Smooth muscle cell (in vitro differentiated cells): Measurements from ENCODE around the gene SPTLC2. TPM values are rescaled to one million over a fixed set of nuclear protein-coding genes. Genes with fewer than 3 reads are reported as not detected.

Experiments used
- DNase-seq: peaks from one replicate; lab custom pipeline; 2025; ENCODE audit not compliant: unreplicated experiment; lab: John Stamatoyannopoulos, UW
- H2AFZ ChIP-seq: fragments of 200-600 bp; sonication (generic); 2 replicates; pipeline ENCODE4 v1.6.0; 2016; ENCODE audit warnings: antibody characterized with exemption, low read depth, mild to moderate bottlenecking
- H3F3A ChIP-seq: fragments of 200-600 bp; sonication (generic); 2 replicates; pipeline ENCODE4 v1.6.0; 2017; ENCODE audit warnings: antibody characterized with exemption, low read depth
- H3K27ac ChIP-seq: fragments of 200-600 bp; sonication (generic); 2 replicates; pipeline ENCODE4 v1.5.1; 2016; ENCODE audit warnings: low read depth, mild to moderate bottlenecking
- H3K27me3 ChIP-seq: fragments of 200-600 bp; sonication (generic); 2 replicates; pipeline ENCODE4 v1.6.1; 2016; ENCODE audit warnings: low read depth, mild to moderate bottlenecking
- H3K36me3 ChIP-seq: fragments of 200-600 bp; sonication (generic); 2 replicates; pipeline ENCODE4 v1.5.1; 2016; ENCODE audit warnings: low read depth
- H3K4me1 ChIP-seq: fragments of 200-600 bp; sonication (generic); 2 replicates; pipeline ENCODE4 v1.5.1; 2016; ENCODE audit warnings: low read depth
- H3K4me2 ChIP-seq: fragments of 200-600 bp; sonication (generic); 2 replicates; pipeline ENCODE4 v1.6.0; 2016; ENCODE audit warnings: mild to moderate bottlenecking
- H3K4me3 ChIP-seq: fragments of 200-600 bp; sonication (generic); 2 replicates; pipeline ENCODE4 v1.5.1; 2016; ENCODE audit warnings: mild to moderate bottlenecking
- H3K79me2 ChIP-seq: fragments of 200-600 bp; sonication (generic); 2 replicates; pipeline ENCODE4 v1.6.0; 2016; ENCODE audit warnings: low read depth, mild to moderate bottlenecking
- H3K9ac ChIP-seq: fragments of 200-600 bp; sonication (generic); 2 replicates; pipeline ENCODE4 v1.6.0; 2016; ENCODE audit warnings: low read depth
- H3K9me3 ChIP-seq: fragments of 200-600 bp; sonication (generic); replicated peaks from 2 replicates; pipeline ENCODE4 v1.5.1; 2016; ENCODE audit warnings: low read depth
- H4K20me1 ChIP-seq: fragments of 200-600 bp; sonication (generic); 2 replicates; pipeline ENCODE4 v1.6.0; 2016; ENCODE audit warnings: low read depth
- CTCF ChIP-seq: fragments of 200-600 bp; sonication (generic); IDR thresholded peaks from 2 replicates; pipeline ENCODE4 v1.5.1; 2017; ENCODE audit warnings: borderline replicate concordance, mild to moderate bottlenecking, antibody characterized with exemption; ENCODE audit not compliant: insufficient read depth, poor library complexity, severe bottlenecking
- WGBS: methylation state at CpG from one replicate; pipeline ENCODE4 v1.1.7; 2016; ENCODE audit warnings: low lambda C conversion rate; 5-methylcytosine and 5-hydroxymethylcytosine counted together
- polyA plus RNA-seq: library from polyadenylated mRNA; unstranded; fragments of >200 nt; fragmentation: Nextera tagmentation; extraction: Ambion mirVana; gene quantifications from 2 replicates; pipeline ENCODE4 v1.2.1, GENCODE V29; 2016
- total RNA-seq: library from RNA; depleted of rRNA; stranded (reverse); fragments of >200 nt; gene quantifications from 2 replicates; pipeline ENCODE4 v1.2.3, GENCODE V29; 2014

SPTLC2 gene
- total and polyA plus RNA-seq, 2 experiments from 2014 or later, result 23.4 to 24.8 TPM

DNA sequence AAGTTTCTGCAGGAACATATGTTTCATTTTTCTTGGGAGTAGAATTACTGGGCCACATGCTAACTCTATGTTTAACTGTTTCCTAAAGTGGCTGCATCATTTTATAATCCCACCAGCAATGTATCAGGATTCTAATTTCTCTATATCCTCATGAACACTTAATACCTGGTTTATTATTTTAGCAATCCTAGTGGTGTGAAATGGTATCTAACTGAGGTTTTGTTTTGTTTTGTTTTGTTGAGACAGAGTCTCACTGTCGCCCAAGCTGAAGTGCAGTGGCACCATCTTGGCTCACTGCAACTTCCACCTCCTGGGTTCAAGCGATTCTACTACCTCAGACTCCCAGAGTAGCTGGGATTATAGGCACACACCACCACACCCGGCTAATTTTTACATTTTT lies 6.5 kb downstream of the SPTLC2 start:
- WGBS, result 98% methylated on average over 3 of the region's 3 CpGs
- Histone ChIP-seq H3F3A (peaks cover 4% of the 10 kb centered on the region), H3K9me3 (no peaks in the 10 kb centered on the region), H3K27ac (no peak overlapping the region), H3K4me3 (no peak overlapping the region), H3K4me2 (no peak overlapping the region), H3K27me3 (no peaks in the 10 kb centered on the region), H3K79me2 (peaks cover 99% of the 10 kb centered on the region), H3K9ac (no peak overlapping the region), H3K4me1 (peaks cover 12% of the 10 kb centered on the region), H2AFZ (no peak overlapping the region), H3K36me3 (no peaks in the 10 kb centered on the region), H4K20me1 (peaks cover 95% of the 10 kb centered on the region)
- DNase-seq, result no peak
- peak; percentile 6 for TF ChIP-seq CTCF

DNA sequence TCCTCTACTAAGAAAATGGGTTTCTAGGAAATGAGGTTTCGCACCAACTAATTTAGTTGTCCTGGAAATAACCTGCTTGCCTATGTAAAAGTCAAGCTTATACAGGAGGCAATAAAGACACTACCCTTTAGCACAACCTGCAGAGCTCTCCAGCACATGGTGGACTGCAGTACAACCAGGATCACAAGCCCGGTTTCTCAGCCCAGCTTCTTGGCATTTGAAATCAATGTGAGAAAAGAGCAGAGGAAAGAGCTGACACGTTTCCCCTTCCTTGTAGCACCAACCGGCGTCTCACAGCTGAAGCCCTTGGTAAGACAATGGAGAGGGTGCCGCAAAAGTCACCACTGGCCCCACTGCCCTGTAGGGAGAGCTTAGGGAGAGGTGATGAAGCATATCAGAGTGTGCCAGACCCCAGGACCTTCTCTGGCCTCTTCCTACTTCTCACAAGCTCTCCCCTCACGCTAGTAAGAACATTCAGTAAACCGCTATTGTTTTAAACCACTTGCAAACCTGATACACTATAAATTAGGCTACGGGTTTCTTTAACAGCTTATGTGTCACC lies 8.6 kb downstream of the SPTLC2 start:
- no peaks in the 10 kb centered on the region for H3K36me3 ChIP-seq

GRCh38 chr14:77605392-77605972 lies 11.0 kb downstream of the SPTLC2 start:
- no peak overlapping the region for H3K27ac ChIP-seq
- no peak for DNase-seq
- H4K20me1 ChIP-seq, result peaks cover 97% of the 10 kb centered on the region
- no peaks in the 10 kb centered on the region for H3K27me3 ChIP-seq
- WGBS, result 58% methylated on average over 3 of the region's 3 CpGs
- H3K4me2 ChIP-seq, result no peak overlapping the region
- no peak for TF ChIP-seq CTCF
- no peaks in the 10 kb centered on the region for H3K9me3 ChIP-seq
- H2AFZ ChIP-seq, result no peak overlapping the region
- H3K4me1 ChIP-seq, result no peaks in the 10 kb centered on the region
- no peak overlapping the region for H3K9ac ChIP-seq
- H3K79me2 ChIP-seq, result peaks cover 92% of the 10 kb centered on the region
- no peaks in the 10 kb centered on the region for H3F3A ChIP-seq
- no peaks in the 10 kb centered on the region for H3K36me3 ChIP-seq
- H3K4me3 ChIP-seq, result no peak overlapping the region

More for the DNA sequence above, 8.6 kb downstream of the SPTLC2 start:
- Histone ChIP-seq H3K9me3 (no peaks in the 10 kb centered on the region), H3K9ac (no peak overlapping the region), H3K4me2 (no peak overlapping the region), H2AFZ (no peak overlapping the region), H3K79me2 (peaks cover 99% of the 10 kb centered on the region), H4K20me1 (peaks cover 97% of the 10 kb centered on the region), H3K4me3 (no peak overlapping the region), H3K27ac (no peak overlapping the region), H3K27me3 (no peaks in the 10 kb centered on the region), H3F3A (peaks cover 4% of the 10 kb centered on the region), H3K4me1 (peaks cover 11% of the 10 kb centered on the region)
- 77% methylated on average over 9 of the region's 9 CpGs for WGBS
- no peak for DNase-seq
- TF ChIP-seq CTCF, result no peak
